Measurements from ENCODE around the gene CUL2. TPM values are rescaled to one million over a fixed set of nuclear protein-coding genes. Genes with fewer than 3 reads are reported as not detected.

The CUL2 gene
- polyA plus RNA-seq, 3 donors, result 37.6 to 42.5 (median 40.8) TPM

- peak in 1 of 11 donors; percentile 27 for DNase-seq (ENCODE audit: extremely low read depth in 1 of 11, low read depth in 9 of 11, low spot score in 4 of 11)
These were observed 122.7 kb downstream of the CUL2 start for GRCh38 chr10:34967335-34967880.

GRCh38 chr10:34966451-34966850 is 123.7 kb downstream of the CUL2 start:
- DNase-seq (ENCODE audit: extremely low read depth in 1 of 11, low read depth in 9 of 11, low spot score in 4 of 11), result no peak

- DNase-seq (ENCODE audit: extremely low read depth in 1 of 11, low read depth in 9 of 11, low spot score in 4 of 11), result no peak
These were observed 124.1 kb downstream of the CUL2 start for GRCh38 chr10:34966040-34966439.

GRCh38 chr10:34964166-34964800 is 125.9 kb downstream of the CUL2 start:
- DNase-seq (ENCODE audit: extremely low read depth in 1 of 11, low read depth in 9 of 11, low spot score in 4 of 11), result no peak

- DNase-seq (ENCODE audit: extremely low read depth in 1 of 11, low read depth in 9 of 11, low spot score in 4 of 11), result no peak
These were observed 127.3 kb downstream of the CUL2 start for GRCh38 chr10:34962866-34963265.

- no peak for DNase-seq (ENCODE audit: extremely low read depth in 1 of 11, low read depth in 9 of 11, low spot score in 4 of 11)
These were observed 129.2 kb downstream of the CUL2 start for GRCh38 chr10:34960983-34961382.

GRCh38 chr10:34959786-34960185 is 130.4 kb downstream of the CUL2 start:
- no peak for DNase-seq (ENCODE audit: extremely low read depth in 1 of 11, low read depth in 9 of 11, low spot score in 4 of 11)

GRCh38 chr10:34959321-34959720 is 130.8 kb downstream of the CUL2 start:
- DNase-seq (ENCODE audit: extremely low read depth in 1 of 11, low read depth in 9 of 11, low spot score in 4 of 11), result no peak

Other genes starting within 250 kb of the CUL2 start
- gene CREM, start 36.5 kb upstream of the CUL2 start, polyA plus RNA-seq (ENCODE audit: insufficient read length in 3 of 3), result 100 to 1,000 TPM in 1 of 3 donors, 10 to 100 TPM in 2; 43.1 to 147 (median 56.0) TPM
- gene CCNY, start 246.2 kb upstream of the CUL2 start, polyA plus RNA-seq (ENCODE audit: insufficient read length in 3 of 3), result 100 to 1,000 TPM in 2 of 3 donors, 10 to 100 TPM in 1; 93.1 to 115 (median 113) TPM

Data from renal cortex interstitium (tissue), 11 donors.